K562 (cell line): Measurements from ENCODE around the gene ATXN1. TPM values are rescaled to one million over a fixed set of nuclear protein-coding genes. Genes with fewer than 3 reads are reported as not detected.
A peak's percentile ranks its signal among the peaks of the same experiment; 100 is the strongest.
"Not testable (repeated sequence)": the region's sequence is repeated elsewhere in the genome, so short reads cannot be mapped to it uniquely, and the experiment has no call there.

ENCODE experiments used
- ATAC-seq: fragments of 200-7000 bp; cut with Tn5 transposase; 3 replicates; pipeline ENCODE4 v1.9.1; 2020; ENCODE audit warnings: moderate library complexity
- BruUV-seq: library from RNA; stranded (reverse); fragments of 400-500 nt; replicated peaks from 2 replicates; lab custom pipeline; 2021; lab: Mats Ljungman, UMichigan
- CTCF ChIA-PET: fragments of 300-600 bp; formaldehyde crosslinking; extraction: SDS; loops from one replicate; lab custom pipeline; 2021; ENCODE audit warnings: low intra/inter-chr PET ratio; lab: Yijun Ruan, JAX
- POLR2A ChIA-PET: fragments of 300-600, 350-650 bp; sonication (Branson Sonifier 250); formaldehyde crosslinking; extraction: SDS; loops from one replicate; lab custom pipeline; 2021; ENCODE audit warnings: antibody characterized with exemption, inconsistent platforms; lab: Yijun Ruan, JAX
- DNase-seq, 4 experiments: peaks; one replicate each; pipeline versions ENCODE4 v3.0.0 to v3.0.0-alpha.2; 2011 to 2018; ENCODE audit warnings: low spot score in 3 of 4, mixed read lengths in 3 of 4; ENCODE audit errors: extremely low read depth in 1 of 4
- FAIRE-seq: peaks from 2 replicates; lab custom pipeline; 2011; peaks lifted over from hg19 to GRCh38; lab: Jason Lieb, UNC
- H2AFZ ChIP-seq: 2 replicates; pipeline ENCODE4 v1.6.0; 2011; ENCODE audit warnings: low read depth, low read length, control low read depth, inconsistent platforms
- H3K27ac ChIP-seq: fragments of 200-600 bp; 3 replicates; pipeline ENCODE4 v1.8.0; 2011; ENCODE audit warnings: low read depth, mild to moderate bottlenecking, control low read depth, inconsistent platforms, low read length, moderate library complexity, mixed read lengths; ENCODE audit errors: extremely low read depth
- H3K27me3 ChIP-seq, 2 experiments: fragments of 300-600 bp in 1 of 2; 2 replicates in 1 of 2; 3 replicates in 1 of 2; pipeline versions ENCODE4 v1.6.0 to v1.8.0; 2011; ENCODE audit warnings: inconsistent platforms in 2 of 2, low read length in 2 of 2, mild to moderate bottlenecking in 1 of 2, mixed read lengths in 1 of 2, moderate library complexity in 1 of 2; ENCODE audit not compliant: control insufficient read depth in 2 of 2, insufficient read depth in 2 of 2
- H3K36me3 ChIP-seq: fragments of 300-600 bp; 3 replicates; pipeline ENCODE4 v1.8.0; 2011; ENCODE audit warnings: mild to moderate bottlenecking, low read length, inconsistent platforms; ENCODE audit not compliant: control insufficient read depth, insufficient read depth
- H3K4me1 ChIP-seq, 2 experiments: fragments of 200-600 bp in 1 of 2; replicated peaks in 1 of 2; 2 replicates in 1 of 2; 3 replicates in 1 of 2; pipeline versions ENCODE4 v1.5.1 to v1.8.0; 2011; ENCODE audit warnings: inconsistent platforms in 2 of 2, low read length in 2 of 2, mild to moderate bottlenecking in 1 of 2, mixed read lengths in 1 of 2, moderate library complexity in 1 of 2; ENCODE audit not compliant: control insufficient read depth in 2 of 2, insufficient read depth in 2 of 2
- H3K4me2 ChIP-seq: 2 replicates; pipeline ENCODE4 v1.6.1; 2011; ENCODE audit warnings: low read length, control low read depth, inconsistent platforms, mixed read lengths; ENCODE audit not compliant: insufficient read depth
- H3K4me3 ChIP-seq: fragments of 200-600 bp; sonication (generic), shearing (Covaris generic); 2 replicates; pipeline ENCODE4 v1.5.1; 2016; ENCODE audit warnings: control low read depth, inconsistent platforms
- H3K79me2 ChIP-seq: fragments of 200-600 bp; 3 replicates; pipeline ENCODE4 v1.8.0; 2011; ENCODE audit warnings: low read length, inconsistent platforms; ENCODE audit not compliant: control insufficient read depth, insufficient read depth
- H3K9ac ChIP-seq, 2 experiments: 2 replicates each; pipeline versions ENCODE4 v1.6.0 to v1.6.1; 2011; ENCODE audit warnings: low read depth in 2 of 2, low read length in 2 of 2, control low read depth in 1 of 2, inconsistent platforms in 1 of 2, mild to moderate bottlenecking in 1 of 2, mixed read lengths in 1 of 2; ENCODE audit not compliant: insufficient read depth in 1 of 2
- H3K9me1 ChIP-seq: one replicate; pipeline ENCODE4 v1.6.0; 2011; ENCODE audit warnings: inconsistent platforms, mild to moderate bottlenecking, low read length, moderate library complexity; ENCODE audit not compliant: control insufficient read depth, insufficient read depth
- H3K9me3 ChIP-seq: replicated peaks from 2 replicates; pipeline ENCODE4 v1.5.1; 2011; ENCODE audit warnings: low read depth, low read length, inconsistent platforms; ENCODE audit not compliant: control insufficient read depth, insufficient read depth
- H4K20me1 ChIP-seq: replicated peaks from 2 replicates; pipeline ENCODE4 v1.6.1; 2011; ENCODE audit warnings: low read length, inconsistent platforms, mixed read lengths; ENCODE audit not compliant: control insufficient read depth, insufficient read depth
- CEBPB ChIP-seq: fragments of 450-650 bp; IDR thresholded peaks from 2 replicates; pipeline ENCODE4 v1.6.1; 2016; ENCODE audit warnings: missing genetic modification characterization, missing compliant biosample characterization
- NR2C2 ChIP-seq, 2 experiments: fragments of 200-800 bp in 1 of 2; sonication (Bioruptor generic) in 1 of 2; sonication (generic) in 1 of 2; formaldehyde crosslinking in 1 of 2; IDR thresholded peaks; 2 replicates each; pipeline versions ENCODE4 v1.6.1 to v1.8.0; 2016 to 2022; ENCODE audit warnings: mild to moderate bottlenecking in 1 of 2, missing compliant biosample characterization in 1 of 2, missing genetic modification characterization in 1 of 2, missing genetic modification reagents in 1 of 2
- WGBS: fragments of 100-300 bp; shearing (Covaris generic); methylation state at CpG from one replicate; pipeline ENCODE4 v1.1.6; 2016; ENCODE audit warnings: low coverage, mixed read lengths; ENCODE audit not compliant: insufficient coverage; ENCODE audit errors: missing lambda C conversion rate; 5-methylcytosine and 5-hydroxymethylcytosine counted together
- in situ Hi-C: fragments of 300-500 bp; cut with MboI; formaldehyde crosslinking; loops from 4 replicates; pipeline ENCODE4 v1.15.0; 2018; ENCODE audit warnings: inconsistent platforms, mixed read lengths
- intact Hi-C: fragments of 100-400 bp; cut with micrococcal nuclease; formaldehyde crosslinking; loops from 2 replicates; pipeline ENCODE4 v1.14.2; 2022
- polyA plus RNA-seq, 8 experiments: library from polyadenylated mRNA; depleted of rRNA in 4 of 8; stranded (reverse) in 5 of 8; unstranded in 3 of 8; fragments of >200 nt; fragmentation: Nextera tagmentation in 2 of 8; fragmentation: Illumina TruSeq in 1 of 8; extraction: Ambion mirVana in 2 of 8; extraction: Trizol in 1 of 8; gene quantifications; 2 replicates each; pipeline versions ENCODE4 v1.2.1 to v1.2.3, GENCODE V29; 2011 to 2014; ENCODE audit warnings: inconsistent platforms in 1 of 8, missing spikeins in 1 of 8
- total RNA-seq, 7 experiments: library from RNA; depleted of rRNA in 6 of 7; stranded (reverse); fragments of >200 nt in 6 of 7; fragmentation: Illumina TruSeq in 2 of 7; extraction: Trizol in 2 of 7; gene quantifications; 2 replicates each; pipeline versions ENCODE4 v1.2.1 to v1.2.3, GENCODE V29; 2011 to 2021; ENCODE audit warnings: low replicate concordance in 1 of 7

Gene ATXN1
- total and polyA plus RNA-seq, 9 of the 15 experiments (the other 6 are each of a cell fraction or from before 2014, with no cell fraction given), result under 0.01 to 1.2 (median 0.58) TPM

DNA sequence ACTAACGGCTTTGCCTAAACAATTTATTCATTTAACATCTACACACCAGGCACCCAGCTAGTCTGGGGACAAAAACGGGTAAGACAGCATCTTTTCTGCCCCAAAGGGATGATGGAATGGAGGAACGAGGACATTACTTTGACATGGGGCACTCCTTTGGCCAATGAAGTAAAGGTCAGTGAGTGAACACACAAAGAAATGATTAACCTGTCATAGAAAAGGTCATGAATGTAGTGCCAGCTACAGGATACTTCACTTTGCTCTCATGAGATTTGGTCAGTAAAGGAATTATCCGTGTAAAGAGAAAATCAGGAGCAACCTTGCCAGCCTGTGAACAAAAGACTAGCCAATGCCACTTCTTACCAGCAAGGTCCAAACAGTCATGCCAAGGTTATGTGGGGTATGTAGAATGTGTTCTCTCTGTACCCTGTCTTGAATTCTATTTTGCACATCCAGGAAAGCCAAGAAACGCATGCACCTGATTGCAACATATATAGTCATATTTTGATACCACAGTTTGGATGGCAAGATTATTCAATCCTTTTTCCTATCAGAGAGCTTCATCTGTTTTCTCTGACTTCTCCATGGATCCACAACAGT lies 377.6 kb downstream of the ATXN1 start:
- in situ Hi-C loops, result no loop called here
- FAIRE-seq (no peak), DNase-seq (no peak), ATAC-seq (no peak)
- no peaks in the 10 kb centered on the region for H3K9me3 ChIP-seq
- no peak overlapping the region for H3K27ac ChIP-seq
- intact Hi-C loops, result no loop called here
- no TSS peak for BruUV-seq
- peaks cover 24 to 25% of the 10 kb centered on the region in 2 experiments for H3K27me3 ChIP-seq
- H2AFZ ChIP-seq, result no peak overlapping the region
- TF ChIP-seq CEBPB (tag), result peak; percentile 28; the same call in 1 of the 2 replicates
- TF ChIP-seq NR2C2 (CRISPR knock-in tag; IDR thresholded peaks at IDR 0.05), result no peak
- no peak for TF ChIP-seq NR2C2 (tag; IDR thresholded peaks at IDR 0.05)
- H3K9ac ChIP-seq, result no peak overlapping the region
- no peaks in the 10 kb centered on the region for H3K4me1 ChIP-seq
- 2% methylated on average over 5 of the region's 5 CpGs for WGBS
- ChIA-PET CTCF (no interaction called here), POLR2A (no interaction called here)
- no peaks in the 10 kb centered on the region for H3K79me2 ChIP-seq
- no peaks in the 10 kb centered on the region for H3K9me1 ChIP-seq
- no peaks in the 10 kb centered on the region for H4K20me1 ChIP-seq
- no peaks in the 10 kb centered on the region for H3K36me3 ChIP-seq
- H3K4me2 ChIP-seq, result no peak overlapping the region
- no peak overlapping the region for H3K4me3 ChIP-seq

DNA sequence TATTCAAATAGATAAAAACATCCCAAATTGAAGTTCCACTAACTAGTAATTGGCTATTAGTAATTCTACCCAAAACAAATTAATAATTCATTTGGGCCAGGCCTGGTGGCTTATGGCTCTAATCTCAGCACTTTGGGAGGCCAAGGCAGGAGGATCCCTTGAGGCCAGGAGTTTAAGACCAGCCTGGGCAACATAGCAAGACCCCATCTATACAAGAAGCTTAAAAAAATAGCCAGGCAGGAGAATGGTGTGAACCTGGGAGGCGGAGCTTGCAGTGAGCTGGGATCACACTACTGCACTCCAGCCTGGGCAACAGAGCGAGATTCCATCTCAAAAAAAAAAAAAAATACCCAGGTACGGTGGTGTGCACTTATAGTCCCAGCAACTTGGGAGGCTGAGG lies 379.3 kb downstream of the ATXN1 start:
- 2% methylated on average over 3 of the region's 3 CpGs for WGBS
- H4K20me1 ChIP-seq, H3K9me3 ChIP-seq, FAIRE-seq, H3K4me2 ChIP-seq, BruUV-seq, H3K79me2 ChIP-seq, H3K9me1 ChIP-seq, H3K4me1 ChIP-seq, H2AFZ ChIP-seq, intact Hi-C loops, ATAC-seq, DNase-seq, in situ Hi-C loops, H3K36me3 ChIP-seq, H3K4me3 ChIP-seq, POLR2A ChIA-PET, H3K27ac ChIP-seq, H3K9ac ChIP-seq, CTCF ChIA-PET: not testable (repeated sequence)
- peaks cover 17 to 24% of the 10 kb centered on the region in 2 experiments for H3K27me3 ChIP-seq
